GM18907 (cell line): Measurements from ENCODE around the gene MMP24OS.

ENCODE experiments used
- ATAC-seq: cut with Tn5 transposase; IDR thresholded peaks from one replicate; pipeline ENCODE4 v1.9.1; 2021; ENCODE audit warnings: mild to moderate bottlenecking, moderate library complexity; ENCODE audit not compliant: unreplicated experiment

MMP24OS gene

GRCh38 chr20:35291654-35292503, 14.0 kb upstream of the MMP24OS start, which contains the start of gene FAM83C:
FAM83C (minus strand) TSS chr20:35292425; CDS start chr20:35292304, 121 bp downstream.
- ATAC-seq, result no peak

GRCh38 chr20:35290887-35291417, 13.0 kb upstream of the MMP24OS start:
- ATAC-seq, result no peak

GRCh38 chr20:35290186-35290886, 12.4 kb upstream of the MMP24OS start:
- ATAC-seq, result no peak

GRCh38 chr20:35288325-35289060, 10.6 kb upstream of the MMP24OS start:
- ATAC-seq, result no peak

- no peak for ATAC-seq
These were observed 9.8 kb upstream of the MMP24OS start for GRCh38 chr20:35287509-35288324.

GRCh38 chr20:35286899-35287508, 9.1 kb upstream of the MMP24OS start:
- ATAC-seq, result no peak

GRCh38 chr20:35286077-35286898, 8.4 kb upstream of the MMP24OS start:
- no peak for ATAC-seq

- ATAC-seq, result no peak
These were observed 7.8 kb upstream of the MMP24OS start for GRCh38 chr20:35285806-35286076.

GRCh38 chr20:35284992-35285805, 7.3 kb upstream of the MMP24OS start:
- ATAC-seq, result no peak

GRCh38 chr20:35284267-35284991, 6.5 kb upstream of the MMP24OS start, which contains the start of gene EIF6:
EIF6 (minus strand) TSS chr20:35284772; CDS start chr20:35284487, 285 bp downstream.
- peak; percentile 58 for ATAC-seq

- ATAC-seq, result peak; percentile 21
These were observed 5.7 kb upstream of the MMP24OS start for GRCh38 chr20:35283441-35284266.

GRCh38 chr20:35281506-35282101, 3.7 kb upstream of the MMP24OS start:
- ATAC-seq, result no peak

- no peak for ATAC-seq
These were observed 2.6 kb upstream of the MMP24OS start for GRCh38 chr20:35280523-35280922.

GRCh38 chr20:35279533-35280174, 1.7 kb upstream of the MMP24OS start:
- no peak for ATAC-seq

- ATAC-seq, result no peak
These were observed 1.1 kb upstream of the MMP24OS start for GRCh38 chr20:35279040-35279439.

GRCh38 chr20:35277127-35277526, 795 bp downstream of the MMP24OS start:
- peak; percentile 4 for ATAC-seq
